Activated CD8-positive, alpha-beta memory T cell treated with anti-CD3 and anti-CD28 coated beads, Interleukin-2, amount 10 ng/mL, durations not matched to agents 7 days and 5 days (primary cell): ENCODE results near the gene TH. TPM values are rescaled to one million over a fixed set of nuclear protein-coding genes. Genes with fewer than 3 reads are reported as not detected.
"Not testable (repeated sequence)": the region's sequence is repeated elsewhere in the genome, so short reads cannot be mapped to it uniquely, and the experiment has no call there.

Experiments used
- ATAC-seq: fragments of 150-1000 bp; cut with Tn5 transposase; one replicate; pipeline ENCODE4 v1.10.0; 2021; ENCODE audit warnings: moderate library complexity
- CTCF ChIA-PET: fragments of 350-600 bp; sonication (Branson Sonifier 250); formaldehyde crosslinking; loops from one replicate; lab custom pipeline; 2021; ENCODE audit warnings: antibody characterized with exemption; lab: Charles Lee
- DNase-seq: peaks from one replicate; pipeline ENCODE4 v3.0.0-alpha.2; 2020
- H3K27ac Mint-ChIP-seq: one replicate; pipeline ENCODE4 v1.8.0; 2021; ENCODE audit warnings: mild to moderate bottlenecking, mixed read lengths
- H3K27me3 Mint-ChIP-seq: one replicate; pipeline ENCODE4 v1.8.0; 2021; ENCODE audit warnings: mixed read lengths
- H3K36me3 Mint-ChIP-seq: one replicate; pipeline ENCODE4 v1.8.0; 2021; ENCODE audit warnings: mild to moderate bottlenecking, mixed read lengths
- H3K4me1 Mint-ChIP-seq: one replicate; pipeline ENCODE4 v1.8.0; 2021; ENCODE audit warnings: mixed read lengths
- H3K4me3 Mint-ChIP-seq: one replicate; pipeline ENCODE4 v1.8.0; 2021; ENCODE audit warnings: mild to moderate bottlenecking, moderate library complexity, mixed read lengths
- H3K9me3 Mint-ChIP-seq: one replicate; pipeline ENCODE4 v1.8.0; 2022; ENCODE audit warnings: low read depth, mixed read lengths
- total RNA-seq, 2 experiments: library from RNA; stranded (reverse); gene quantifications; one replicate each; pipeline ENCODE4 v1.2.3, GENCODE V29; 2021

Gene TH
- total RNA-seq, 2 experiments from 2014 or later = not detected

- Mint-ChIP-seq H3K9me3 (peaks cover 4% of the 10 kb centered on the region), H3K27me3 (peaks cover 4% of the 10 kb centered on the region), H3K4me1 (no peaks in the 10 kb centered on the region), H3K36me3 (no peaks in the 10 kb centered on the region), H3K4me3 (no peak overlapping the region), H3K27ac (no peak overlapping the region)
- no peak for ATAC-seq
- no peak for DNase-seq
- CTCF ChIA-PET = no interaction called here
These were observed 45.0 kb downstream of the TH start for GRCh38 chr11:2126520-2127085.

- not testable (repeated sequence) for H3K4me3 Mint-ChIP-seq, H3K27ac Mint-ChIP-seq, H3K9me3 Mint-ChIP-seq, DNase-seq, H3K4me1 Mint-ChIP-seq, H3K36me3 Mint-ChIP-seq, ATAC-seq, H3K27me3 Mint-ChIP-seq
- CTCF ChIA-PET = interaction anchor here (1.0 kb wide), 1 partner anchor 26 kb away, joined by 3 read pairs; no protein-coding TSS in a partner anchor
These were observed 46.7 kb downstream of the TH start for GRCh38 chr11:2124736-2125484.

- no peaks in the 10 kb centered on the region for H3K9me3 Mint-ChIP-seq
- no peaks in the 10 kb centered on the region for H3K4me1 Mint-ChIP-seq
- DNase-seq (no peak), ATAC-seq (no peak)
- H3K27ac Mint-ChIP-seq = no peak overlapping the region
- CTCF ChIA-PET = interaction anchor here (1.0 kb wide), 1 partner anchor 28 kb away, joined by 3 read pairs; no protein-coding TSS in a partner anchor
- H3K36me3 Mint-ChIP-seq = no peaks in the 10 kb centered on the region
- no peak overlapping the region for H3K4me3 Mint-ChIP-seq
- H3K27me3 Mint-ChIP-seq = peaks cover 7% of the 10 kb centered on the region
These were observed 48.0 kb downstream of the TH start for GRCh38 chr11:2123628-2123960.

- no peaks in the 10 kb centered on the region for H3K4me1 Mint-ChIP-seq
- ATAC-seq = no peak
- no peaks in the 10 kb centered on the region for H3K9me3 Mint-ChIP-seq
- no peak overlapping the region for H3K4me3 Mint-ChIP-seq
- CTCF ChIA-PET = no interaction called here
- H3K27ac Mint-ChIP-seq = no peak overlapping the region
- no peak for DNase-seq
- H3K36me3 Mint-ChIP-seq = no peaks in the 10 kb centered on the region
- peaks cover 13% of the 10 kb centered on the region for H3K27me3 Mint-ChIP-seq
These were observed 48.5 kb downstream of the TH start for GRCh38 chr11:2122907-2123627.

GRCh38 chr11:2122222-2122906 lies 49.3 kb downstream of the TH start:
- DNase-seq (no peak), ATAC-seq (no peak)
- H3K27me3 Mint-ChIP-seq = peaks cover 19% of the 10 kb centered on the region
- no peaks in the 10 kb centered on the region for H3K36me3 Mint-ChIP-seq
- H3K4me3 Mint-ChIP-seq = no peak overlapping the region
- H3K27ac Mint-ChIP-seq = no peak overlapping the region
- H3K9me3 Mint-ChIP-seq = no peaks in the 10 kb centered on the region
- H3K4me1 Mint-ChIP-seq = no peaks in the 10 kb centered on the region
- CTCF ChIA-PET = no interaction called here

DNA sequence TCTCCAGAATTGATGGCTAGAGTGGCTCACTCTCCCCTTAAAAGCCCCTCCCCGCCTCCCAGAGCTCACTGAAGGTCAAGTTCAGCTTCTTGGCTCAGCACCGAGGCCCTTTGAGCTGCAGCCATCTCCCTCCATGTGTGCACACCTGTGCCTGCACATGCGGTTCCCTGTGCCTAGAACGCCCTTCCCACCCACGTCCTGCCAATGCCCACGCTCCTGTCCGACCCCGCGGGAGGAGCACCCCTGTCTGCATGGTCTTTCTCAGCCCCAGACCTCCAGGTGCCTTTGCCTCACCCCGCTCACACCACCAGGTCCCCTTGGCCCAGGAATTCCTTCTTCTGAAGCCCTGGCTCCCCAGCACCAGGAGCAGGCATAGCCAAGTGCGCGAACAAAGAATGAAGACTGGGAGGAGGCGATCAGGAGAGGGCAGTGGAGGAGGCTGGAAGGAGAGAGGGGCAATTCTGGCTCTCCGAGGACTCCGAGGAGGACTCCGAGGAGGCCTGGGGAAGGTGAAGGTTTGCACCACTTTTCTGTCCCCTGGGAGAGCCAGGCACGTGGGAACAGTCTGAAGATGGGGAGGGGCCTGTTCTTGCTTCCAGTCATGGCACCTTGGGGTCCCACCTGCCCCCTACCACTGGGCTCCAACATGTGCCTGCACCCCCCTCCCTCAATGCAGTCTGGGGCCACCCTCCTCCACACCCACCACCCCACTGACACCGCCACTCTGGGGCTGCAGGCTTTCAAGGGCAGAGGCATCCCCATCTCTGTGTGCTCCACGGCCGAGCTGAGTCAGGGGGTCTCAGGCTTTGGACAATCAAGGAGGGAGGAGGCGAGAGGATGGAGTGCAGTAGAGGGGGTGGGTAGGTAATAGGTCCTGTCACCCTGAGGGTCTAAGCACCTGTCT lies 50.1 kb downstream of the TH start:
- DNase-seq (no peak), ATAC-seq (no peak)
- CTCF ChIA-PET = no interaction called here
- no peak overlapping the region for H3K27ac Mint-ChIP-seq
- no peak overlapping the region for H3K4me3 Mint-ChIP-seq
- no peaks in the 10 kb centered on the region for H3K36me3 Mint-ChIP-seq
- H3K27me3 Mint-ChIP-seq = peaks cover 22% of the 10 kb centered on the region
- no peaks in the 10 kb centered on the region for H3K9me3 Mint-ChIP-seq
- no peaks in the 10 kb centered on the region for H3K4me1 Mint-ChIP-seq

- H3K36me3 Mint-ChIP-seq = no peaks in the 10 kb centered on the region
- peaks cover 26% of the 10 kb centered on the region for H3K27me3 Mint-ChIP-seq
- H3K4me1 Mint-ChIP-seq = no peaks in the 10 kb centered on the region
- H3K4me3 Mint-ChIP-seq = no peak overlapping the region
- H3K9me3 Mint-ChIP-seq = no peaks in the 10 kb centered on the region
- no peak overlapping the region for H3K27ac Mint-ChIP-seq
- DNase-seq = no peak
- CTCF ChIA-PET = no interaction called here
- no peak for ATAC-seq
These were observed 51.1 kb downstream of the TH start for GRCh38 chr11:2120359-2121100.

GRCh38 chr11:2118677-2119076 lies 52.9 kb downstream of the TH start:
- H3K9me3 Mint-ChIP-seq = no peaks in the 10 kb centered on the region
- no peak overlapping the region for H3K4me3 Mint-ChIP-seq
- DNase-seq = no peak
- CTCF ChIA-PET = no interaction called here
- no peaks in the 10 kb centered on the region for H3K36me3 Mint-ChIP-seq
- no peak overlapping the region for H3K27ac Mint-ChIP-seq
- peaks cover 26% of the 10 kb centered on the region for H3K27me3 Mint-ChIP-seq
- no peaks in the 10 kb centered on the region for H3K4me1 Mint-ChIP-seq
- ATAC-seq = no peak

GRCh38 chr11:2116680-2117079 lies 54.9 kb downstream of the TH start:
- H3K27me3 Mint-ChIP-seq = peaks cover 26% of the 10 kb centered on the region
- DNase-seq (no peak), ATAC-seq (no peak)
- no peaks in the 10 kb centered on the region for H3K36me3 Mint-ChIP-seq
- H3K9me3 Mint-ChIP-seq = no peaks in the 10 kb centered on the region
- no peak overlapping the region for H3K27ac Mint-ChIP-seq
- no peak overlapping the region for H3K4me3 Mint-ChIP-seq
- CTCF ChIA-PET = no interaction called here
- no peaks in the 10 kb centered on the region for H3K4me1 Mint-ChIP-seq

DNA sequence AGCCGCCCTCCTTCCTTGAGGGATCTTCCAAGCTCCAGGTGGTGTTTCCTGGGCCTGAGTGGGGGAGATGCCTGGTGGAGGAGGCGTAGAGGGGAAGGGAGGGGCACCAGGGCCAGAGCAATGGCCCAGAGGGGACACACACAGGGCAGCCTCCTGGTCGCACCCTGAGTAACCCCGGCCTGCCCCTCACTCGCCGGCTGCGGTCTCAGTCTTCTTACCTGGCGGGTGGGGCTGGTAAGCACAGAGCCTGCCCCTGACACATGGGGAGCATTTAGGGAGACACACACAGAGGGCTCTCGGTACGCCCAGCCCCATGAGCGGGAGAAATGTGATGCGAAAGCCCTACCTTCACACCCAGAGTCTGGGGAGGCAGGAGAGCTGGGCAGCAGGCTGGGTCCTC lies 56.3 kb downstream of the TH start:
- ATAC-seq (no peak), DNase-seq (no peak)
- no peak overlapping the region for H3K4me3 Mint-ChIP-seq
- no peaks in the 10 kb centered on the region for H3K9me3 Mint-ChIP-seq
- no peak overlapping the region for H3K27ac Mint-ChIP-seq
- peaks cover 26% of the 10 kb centered on the region for H3K27me3 Mint-ChIP-seq
- CTCF ChIA-PET = interaction anchor here (0.8 kb wide), 1 partner anchor 37 kb away, joined by 3 read pairs; no protein-coding TSS in a partner anchor
- H3K4me1 Mint-ChIP-seq = no peaks in the 10 kb centered on the region
- H3K36me3 Mint-ChIP-seq = no peaks in the 10 kb centered on the region

DNA sequence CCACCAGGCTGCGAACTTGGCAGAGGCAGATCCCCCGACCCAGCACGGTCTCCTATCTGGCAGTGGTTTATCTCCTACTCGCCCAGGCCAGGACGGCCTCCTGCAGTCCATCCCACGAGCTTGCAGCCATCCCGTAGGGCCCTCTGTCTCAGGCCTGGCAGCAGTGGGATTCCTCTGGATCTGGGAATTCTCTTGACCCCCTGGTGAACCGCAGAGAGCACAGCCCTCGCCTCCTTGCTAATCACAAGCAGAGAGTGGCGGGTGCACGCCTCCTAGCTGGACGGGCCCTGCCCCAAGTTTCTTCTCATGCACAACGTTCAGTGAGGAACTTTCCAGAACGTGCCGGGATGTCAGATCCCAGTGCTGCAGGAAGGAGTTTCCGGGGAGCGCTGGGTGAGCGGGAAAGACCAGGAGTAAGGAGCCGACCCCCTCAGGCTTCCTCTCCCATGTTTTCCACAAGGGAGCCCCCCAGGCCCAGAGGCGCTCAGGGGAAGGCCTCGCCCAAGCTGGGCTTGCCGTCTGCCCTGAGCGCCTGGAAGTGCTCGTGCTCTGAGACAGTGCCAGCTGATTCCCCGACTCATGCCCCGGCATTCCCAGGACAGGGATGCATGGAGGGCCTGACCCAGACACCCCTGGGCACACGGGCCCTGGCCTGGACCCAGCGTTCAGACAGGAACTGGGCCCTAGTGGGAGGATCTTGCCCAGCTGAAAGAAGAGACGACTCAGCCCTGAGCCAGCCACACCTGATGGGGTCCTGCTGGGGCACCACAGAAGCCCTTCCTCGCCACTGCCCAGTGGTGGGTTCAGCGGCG lies 57.0 kb downstream of the TH start:
- CTCF ChIA-PET = interaction anchor here (0.8 kb wide), 1 partner anchor 38 kb away, joined by 3 read pairs; no protein-coding TSS in a partner anchor
- H3K4me3 Mint-ChIP-seq = no peak overlapping the region
- no peaks in the 10 kb centered on the region for H3K36me3 Mint-ChIP-seq
- H3K27me3 Mint-ChIP-seq = peaks cover 28% of the 10 kb centered on the region
- ATAC-seq (no peak), DNase-seq (no peak)
- no peak overlapping the region for H3K27ac Mint-ChIP-seq
- no peaks in the 10 kb centered on the region for H3K9me3 Mint-ChIP-seq
- no peaks in the 10 kb centered on the region for H3K4me1 Mint-ChIP-seq
